ENCODE results near the gene SLC16A9.

The SLC16A9 gene

GRCh38 chr10:59622320-59623132, 87.1 kb downstream of the SLC16A9 start:
- Histone ChIP-seq H3K36me3 (ENCODE audit: low read length) (no peaks in the 10 kb centered on the region), H3F3A (ENCODE audit: insufficient read depth) (no peaks in the 10 kb centered on the region), H3K79me2 (ENCODE audit: insufficient read depth, low read length) (no peaks in the 10 kb centered on the region), H3K4me3 (ENCODE audit: insufficient read depth, low read length, poor library complexity, severe bottlenecking) (no peak overlapping the region), H2AFZ (ENCODE audit: low read depth, low read length, severe bottlenecking) (no peak overlapping the region), H3K4me2 (ENCODE audit: low read depth, low read length, poor library complexity, severe bottlenecking) (no peak overlapping the region), H3K27me3 (ENCODE audit: low read length) (no peaks in the 10 kb centered on the region), H3K9me3 (ENCODE audit: insufficient read depth, low read length) (no peaks in the 10 kb centered on the region), H3K9me2 (replicated peaks; ENCODE audit: insufficient read depth, low read length) (no peaks in the 10 kb centered on the region), H3K9ac (ENCODE audit: low read length) (no peak overlapping the region), H3K27ac (ENCODE audit: low read depth, low read length) (no peak overlapping the region), H4K20me1 (ENCODE audit: low read depth, low read length) (no peaks in the 10 kb centered on the region)
- no peak for TF ChIP-seq EZH2phosphoT487 (conservative IDR thresholded peaks at IDR 0.05; ENCODE audit: low read length)
- TF ChIP-seq, protein P1, sequence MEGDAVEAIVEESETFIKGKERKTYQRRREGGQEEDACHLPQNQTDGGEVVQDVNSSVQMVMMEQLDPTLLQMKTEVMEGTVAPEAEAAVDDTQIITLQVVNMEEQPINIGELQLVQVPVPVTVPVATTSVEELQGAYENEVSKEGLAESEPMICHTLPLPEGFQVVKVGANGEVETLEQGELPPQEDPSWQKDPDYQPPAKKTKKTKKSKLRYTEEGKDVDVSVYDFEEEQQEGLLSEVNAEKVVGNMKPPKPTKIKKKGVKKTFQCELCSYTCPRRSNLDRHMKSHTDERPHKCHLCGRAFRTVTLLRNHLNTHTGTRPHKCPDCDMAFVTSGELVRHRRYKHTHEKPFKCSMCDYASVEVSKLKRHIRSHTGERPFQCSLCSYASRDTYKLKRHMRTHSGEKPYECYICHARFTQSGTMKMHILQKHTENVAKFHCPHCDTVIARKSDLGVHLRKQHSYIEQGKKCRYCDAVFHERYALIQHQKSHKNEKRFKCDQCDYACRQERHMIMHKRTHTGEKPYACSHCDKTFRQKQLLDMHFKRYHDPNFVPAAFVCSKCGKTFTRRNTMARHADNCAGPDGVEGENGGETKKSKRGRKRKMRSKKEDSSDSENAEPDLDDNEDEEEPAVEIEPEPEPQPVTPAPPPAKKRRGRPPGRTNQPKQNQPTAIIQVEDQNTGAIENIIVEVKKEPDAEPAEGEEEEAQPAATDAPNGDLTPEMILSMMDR (IDR thresholded peaks at IDR 0.05; ENCODE audit: insufficient read depth, low read length, poor library complexity, severe bottlenecking): peak; percentile 45

DNA sequence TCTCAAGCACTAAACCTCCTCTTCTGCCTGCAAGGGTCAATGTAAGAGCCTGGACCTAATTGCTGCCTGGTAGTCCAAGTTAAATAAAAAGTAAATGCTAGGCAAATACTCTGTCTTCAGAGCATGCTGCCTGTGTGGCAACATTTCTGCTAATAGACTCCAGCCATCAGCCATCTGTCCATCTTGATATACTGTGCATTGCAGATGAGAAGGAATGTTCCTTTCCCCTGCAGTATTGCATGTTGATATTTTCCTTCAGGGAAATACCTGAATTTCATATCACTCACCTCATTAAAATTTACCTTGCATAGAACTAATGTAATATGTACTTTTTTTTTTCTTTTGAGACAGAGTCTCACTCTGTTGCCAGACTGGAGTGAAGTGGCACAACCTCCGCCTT, 87.9 kb downstream of the SLC16A9 start:
- Histone ChIP-seq H3K79me2 (ENCODE audit: insufficient read depth, low read length) (no peaks in the 10 kb centered on the region), H3K9ac (ENCODE audit: low read length) (no peak overlapping the region), H3K9me2 (replicated peaks; ENCODE audit: insufficient read depth, low read length) (no peaks in the 10 kb centered on the region), H3K4me2 (ENCODE audit: low read depth, low read length, poor library complexity, severe bottlenecking) (no peak overlapping the region), H3K36me3 (ENCODE audit: low read length) (no peaks in the 10 kb centered on the region), H4K20me1 (ENCODE audit: low read depth, low read length) (no peaks in the 10 kb centered on the region), H3K27ac (ENCODE audit: low read depth, low read length) (no peak overlapping the region), H3F3A (ENCODE audit: insufficient read depth) (no peaks in the 10 kb centered on the region), H3K4me3 (ENCODE audit: insufficient read depth, low read length, poor library complexity, severe bottlenecking) (no peak overlapping the region), H2AFZ (ENCODE audit: low read depth, low read length, severe bottlenecking) (no peak overlapping the region), H3K9me3 (ENCODE audit: insufficient read depth, low read length) (no peaks in the 10 kb centered on the region), H3K27me3 (ENCODE audit: low read length) (no peaks in the 10 kb centered on the region)
- TF ChIP-seq EZH2phosphoT487 (conservative IDR thresholded peaks at IDR 0.05; ENCODE audit: low read length): no peak
- TF ChIP-seq, protein P1 (IDR thresholded peaks at IDR 0.05; ENCODE audit: insufficient read depth, low read length, poor library complexity, severe bottlenecking): no peak

DNA sequence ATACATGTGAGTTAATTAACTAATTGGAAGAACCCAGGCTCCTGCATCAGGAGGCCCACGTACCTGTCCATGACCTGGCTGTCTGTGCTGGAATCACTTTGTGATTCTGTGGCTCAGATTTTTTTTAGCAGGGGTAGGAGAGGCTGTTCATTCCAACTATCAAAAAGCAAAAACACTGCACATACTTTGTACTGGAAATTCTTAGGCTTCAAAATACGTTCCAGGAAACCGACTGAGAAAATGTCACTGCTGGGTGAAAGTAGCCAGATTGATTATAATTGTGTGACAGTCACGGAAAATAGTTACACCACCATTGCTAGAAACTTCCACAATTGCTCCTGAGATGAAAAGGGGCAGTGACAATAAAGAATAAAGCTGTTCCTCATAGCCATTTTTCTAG, 91.0 kb downstream of the SLC16A9 start:
- Histone ChIP-seq H3K27me3 (ENCODE audit: low read length) (no peaks in the 10 kb centered on the region), H3K4me2 (ENCODE audit: low read depth, low read length, poor library complexity, severe bottlenecking) (no peak overlapping the region), H4K20me1 (ENCODE audit: low read depth, low read length) (no peaks in the 10 kb centered on the region), H3K36me3 (ENCODE audit: low read length) (no peaks in the 10 kb centered on the region), H3K4me3 (ENCODE audit: insufficient read depth, low read length, poor library complexity, severe bottlenecking) (no peak overlapping the region), H3K27ac (ENCODE audit: low read depth, low read length) (no peak overlapping the region), H3F3A (ENCODE audit: insufficient read depth) (no peaks in the 10 kb centered on the region), H3K79me2 (ENCODE audit: insufficient read depth, low read length) (no peaks in the 10 kb centered on the region), H3K9ac (ENCODE audit: low read length) (no peak overlapping the region), H3K9me2 (replicated peaks; ENCODE audit: insufficient read depth, low read length) (no peaks in the 10 kb centered on the region), H3K9me3 (ENCODE audit: insufficient read depth, low read length) (no peaks in the 10 kb centered on the region), H2AFZ (ENCODE audit: low read depth, low read length, severe bottlenecking) (no peak overlapping the region)
- no peak for TF ChIP-seq EZH2phosphoT487 (conservative IDR thresholded peaks at IDR 0.05; ENCODE audit: low read length)
- TF ChIP-seq, protein P1 (IDR thresholded peaks at IDR 0.05; ENCODE audit: insufficient read depth, low read length, poor library complexity, severe bottlenecking): no peak

Data from SU-DHL-6 (cell line).